Brain microvascular endothelial cell (primary cell): Measurements from ENCODE around the gene HNRNPR.

Experiments
- DNase-seq: peaks from one replicate; pipeline ENCODE4 v3.0.0-alpha.2; 2020
- H3K27ac ChIP-seq: fragments of 250-450 bp; sonication (Bioruptor Pico); 2 replicates; pipeline ENCODE4 v1.5.1; 2020; ENCODE audit warnings: mild to moderate bottlenecking, moderate library complexity
- H3K27me3 ChIP-seq: fragments of 250-450 bp; sonication (Bioruptor Pico); replicated peaks from 2 replicates; pipeline ENCODE4 v1.5.1; 2020; ENCODE audit warnings: mild to moderate bottlenecking
- H3K36me3 ChIP-seq: fragments of 250-450 bp; sonication (Bioruptor Pico); replicated peaks from 2 replicates; pipeline ENCODE4 v1.5.1; 2020; ENCODE audit warnings: mild to moderate bottlenecking
- H3K4me3 ChIP-seq: 2 replicates; pipeline ENCODE4 v1.5.1; 2011; ENCODE audit warnings: low read depth, mild to moderate bottlenecking, control low read depth, low read length, moderate library complexity
- in situ Hi-C: cut with HindIII; loops from 2 replicates; pipeline ENCODE4 v1.10.0; 2017; ENCODE audit warnings: low sequenced_read_pairs, low pct_ligation_motif_present
- TF ChIP-seq, protein P1 (sequence below): IDR thresholded peaks from 2 replicates; pipeline ENCODE4 v1.5.1; 2011; ENCODE audit warnings: low read depth, mild to moderate bottlenecking, moderate library complexity, low read length, control low read depth, inconsistent platforms; ENCODE audit errors: missing control alignments

HNRNPR gene

DNA sequence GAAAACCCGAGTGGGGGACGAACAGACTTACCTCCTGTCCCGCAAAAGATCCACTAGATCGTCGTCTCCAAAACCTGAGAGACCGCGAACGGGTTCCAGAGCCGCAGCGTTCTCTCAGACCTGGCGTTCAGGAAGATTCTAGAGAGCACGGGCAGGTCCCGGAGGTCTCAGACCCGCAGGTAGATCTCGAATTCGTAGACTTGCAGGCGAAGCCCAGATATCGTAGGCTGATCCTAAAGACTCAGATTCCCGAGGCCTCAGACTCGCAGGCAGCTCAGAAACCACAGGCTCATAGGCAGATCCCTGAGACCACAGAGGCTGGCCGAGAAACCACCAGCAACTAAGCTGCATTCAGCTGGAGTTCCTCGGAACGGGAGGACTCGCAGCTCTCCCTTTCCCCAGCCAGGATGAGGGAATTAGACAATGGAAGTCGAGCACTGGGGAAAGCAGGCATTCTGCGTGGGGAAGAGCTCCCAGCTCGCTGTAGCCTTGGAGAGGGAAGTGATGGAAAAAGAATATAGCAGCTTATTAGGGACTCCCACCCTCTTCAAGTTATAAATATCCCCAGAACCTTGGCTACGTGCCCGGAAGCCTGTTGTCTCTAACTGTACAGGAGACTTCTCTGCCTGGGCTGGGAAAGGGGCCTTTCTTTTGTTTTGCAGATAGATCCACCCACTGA lies 25.4 kb upstream of the HNRNPR start, which contains the start of gene ZNF436:
TSS of gene ZNF436 (minus strand) at position 502 of the 679 bp plus-strand sequence. CDS start 1,831 bp downstream, outside the sequence.
- in situ Hi-C loops = no loop called here
- Histone ChIP-seq H3K27ac (peak within 1 kb of the TSS; percentile 94), H3K36me3 (peaks cover 17% of the 10 kb centered on the region), H3K27me3 (no peaks in the 10 kb centered on the region), H3K4me3 (peak within 1 kb of the TSS; percentile 96)
- TF ChIP-seq, protein P1, sequence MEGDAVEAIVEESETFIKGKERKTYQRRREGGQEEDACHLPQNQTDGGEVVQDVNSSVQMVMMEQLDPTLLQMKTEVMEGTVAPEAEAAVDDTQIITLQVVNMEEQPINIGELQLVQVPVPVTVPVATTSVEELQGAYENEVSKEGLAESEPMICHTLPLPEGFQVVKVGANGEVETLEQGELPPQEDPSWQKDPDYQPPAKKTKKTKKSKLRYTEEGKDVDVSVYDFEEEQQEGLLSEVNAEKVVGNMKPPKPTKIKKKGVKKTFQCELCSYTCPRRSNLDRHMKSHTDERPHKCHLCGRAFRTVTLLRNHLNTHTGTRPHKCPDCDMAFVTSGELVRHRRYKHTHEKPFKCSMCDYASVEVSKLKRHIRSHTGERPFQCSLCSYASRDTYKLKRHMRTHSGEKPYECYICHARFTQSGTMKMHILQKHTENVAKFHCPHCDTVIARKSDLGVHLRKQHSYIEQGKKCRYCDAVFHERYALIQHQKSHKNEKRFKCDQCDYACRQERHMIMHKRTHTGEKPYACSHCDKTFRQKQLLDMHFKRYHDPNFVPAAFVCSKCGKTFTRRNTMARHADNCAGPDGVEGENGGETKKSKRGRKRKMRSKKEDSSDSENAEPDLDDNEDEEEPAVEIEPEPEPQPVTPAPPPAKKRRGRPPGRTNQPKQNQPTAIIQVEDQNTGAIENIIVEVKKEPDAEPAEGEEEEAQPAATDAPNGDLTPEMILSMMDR = no peak
- peak; percentile 86 for DNase-seq

GRCh38 chr1:23368562-23369334 lies 24.7 kb upstream of the HNRNPR start:
- in situ Hi-C loops = no loop called here
- H3K27ac ChIP-seq = peak overlapping the region; percentile 94
- H3K27me3 ChIP-seq = no peaks in the 10 kb centered on the region
- peaks cover 22% of the 10 kb centered on the region for H3K36me3 ChIP-seq
- TF ChIP-seq, protein P1 = peak; percentile 24
- DNase-seq = peak; percentile 81
- peak overlapping the region; percentile 96 for H3K4me3 ChIP-seq

- TF ChIP-seq, protein P1 = no peak
These were observed 23.9 kb upstream of the HNRNPR start for GRCh38 chr1:23367791-23368561.

GRCh38 chr1:23367451-23367790 lies 23.3 kb upstream of the HNRNPR start:
- DNase-seq = no peak
- in situ Hi-C loops = no loop called here
- TF ChIP-seq, protein P1 = no peak
- peaks cover 35% of the 10 kb centered on the region for H3K36me3 ChIP-seq
- no peaks in the 10 kb centered on the region for H3K27me3 ChIP-seq
- no peak overlapping the region for H3K27ac ChIP-seq
- peak overlapping the region; percentile 96 for H3K4me3 ChIP-seq

More at GRCh38 chr1:23367791-23368561, 23.9 kb upstream of the HNRNPR start:
- peak; percentile 99 for DNase-seq
- peak overlapping the region; percentile 96 for H3K4me3 ChIP-seq
- H3K27ac ChIP-seq = peak overlapping the region; percentile 94
- peaks cover 30% of the 10 kb centered on the region for H3K36me3 ChIP-seq
- in situ Hi-C loops = no loop called here
- H3K27me3 ChIP-seq = no peaks in the 10 kb centered on the region

DNA sequence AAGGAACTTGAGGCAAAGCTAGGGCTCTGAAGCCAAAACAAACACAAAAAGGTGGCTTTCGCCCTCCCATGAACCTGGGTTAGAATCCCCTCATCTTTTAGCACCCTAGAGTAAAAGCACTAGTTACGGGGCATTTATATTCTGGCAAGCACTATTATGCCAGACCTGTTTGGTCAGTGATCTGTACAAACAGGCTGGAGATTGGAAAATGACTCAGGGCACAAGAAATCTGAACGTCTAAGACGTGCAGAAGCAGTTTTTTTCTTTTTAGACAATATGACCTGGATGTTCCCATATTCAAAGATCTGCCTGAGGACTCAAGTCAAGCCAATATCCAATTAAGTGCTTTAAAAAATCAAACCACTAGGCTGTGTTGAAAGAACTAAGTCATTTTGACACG lies 22.5 kb upstream of the HNRNPR start:
- H3K27me3 ChIP-seq = no peaks in the 10 kb centered on the region
- DNase-seq = no peak
- no peak overlapping the region for H3K4me3 ChIP-seq
- TF ChIP-seq, protein P1 = no peak
- H3K36me3 ChIP-seq = peaks cover 44% of the 10 kb centered on the region
- in situ Hi-C loops = no loop called here
- H3K27ac ChIP-seq = no peak overlapping the region
